NK-92 (cell line): ENCODE results near the gene CHKA.
"Not testable (repeated sequence)": the region's sequence is repeated elsewhere in the genome, so short reads cannot be mapped to it uniquely, and the experiment has no call there.

Experiments
- DNase-seq: peaks from one replicate; lab custom pipeline; 2025; ENCODE audit not compliant: unreplicated experiment; lab: John Stamatoyannopoulos, UW

The CHKA gene

DNA sequence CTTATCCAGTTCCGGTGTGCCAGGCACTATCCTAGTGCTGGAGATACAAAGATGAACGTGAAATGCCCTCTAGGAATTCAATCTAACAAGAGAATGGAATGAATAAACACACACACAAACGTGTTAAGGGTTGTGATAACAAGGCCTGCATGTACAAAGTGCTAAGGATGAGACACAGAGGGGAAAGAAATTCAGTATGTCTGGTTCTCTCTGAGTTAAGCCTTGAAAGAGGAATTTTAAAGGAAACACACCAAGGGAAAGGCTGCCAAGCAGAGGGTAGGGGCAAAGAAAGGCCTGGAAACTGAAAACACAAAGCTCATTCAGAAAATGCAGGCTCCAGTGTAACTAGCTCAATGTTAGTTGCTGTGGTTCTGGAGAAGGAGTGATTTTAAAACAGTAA lies 4.2 kb downstream of the CHKA start:
- no peak for DNase-seq

DNA sequence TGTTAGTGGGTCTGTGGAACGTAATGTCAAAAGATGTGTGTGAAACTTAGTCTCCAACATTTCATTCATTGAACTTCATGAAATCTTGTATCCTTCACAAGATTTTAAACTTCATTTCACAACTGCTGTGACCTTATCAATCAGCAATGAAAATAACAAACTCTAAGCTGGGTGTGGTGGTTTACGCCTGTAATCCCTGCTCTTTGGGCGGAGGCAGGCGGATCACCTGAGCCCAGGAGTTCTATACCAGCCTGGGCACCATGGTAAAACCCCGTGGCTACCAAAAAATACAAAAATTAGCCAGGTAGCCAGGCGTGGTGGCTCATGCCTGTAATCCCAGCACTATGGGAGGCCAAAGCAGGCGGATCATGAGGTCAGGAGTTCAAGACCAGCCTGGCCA lies 5.1 kb downstream of the CHKA start:
- no peak for DNase-seq

DNA sequence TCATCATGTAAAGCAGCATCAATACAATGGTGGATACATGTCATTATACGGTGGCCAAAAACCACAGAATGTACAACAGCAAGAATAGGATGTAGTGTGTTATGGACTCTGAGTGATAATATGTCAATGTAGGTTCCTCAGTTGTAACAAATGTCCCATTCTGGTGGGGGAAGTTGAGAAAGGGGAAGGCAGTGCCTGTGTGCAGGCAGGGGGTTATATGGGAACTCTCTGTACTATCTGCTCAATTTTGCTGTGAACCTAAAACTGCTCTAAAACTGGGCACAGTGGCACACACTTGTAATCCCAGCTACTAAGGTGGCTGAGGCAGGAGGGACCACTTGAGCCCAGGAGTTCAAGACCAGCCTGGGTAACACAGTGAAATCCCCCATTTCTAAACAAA lies 5.9 kb downstream of the CHKA start:
- no peak for DNase-seq

DNA sequence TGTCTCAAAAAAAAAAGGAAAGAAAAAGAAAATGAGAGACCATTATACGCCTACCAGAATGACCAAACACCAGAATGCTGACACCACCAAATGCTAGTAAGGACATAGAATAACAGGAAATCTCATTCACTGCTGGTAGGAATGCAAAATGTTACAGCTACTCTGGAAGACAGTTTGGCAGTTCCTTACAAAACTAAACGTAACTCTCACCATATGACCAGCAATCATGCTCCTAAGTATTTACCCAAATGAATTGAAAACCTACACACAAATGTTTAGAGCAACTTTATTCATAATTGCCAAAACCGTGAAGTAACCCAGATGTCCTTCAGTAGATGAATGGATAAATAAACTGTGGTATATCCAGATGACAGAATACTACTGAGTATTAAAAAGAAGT lies 7.2 kb downstream of the CHKA start:
- DNase-seq, result no peak

DNA sequence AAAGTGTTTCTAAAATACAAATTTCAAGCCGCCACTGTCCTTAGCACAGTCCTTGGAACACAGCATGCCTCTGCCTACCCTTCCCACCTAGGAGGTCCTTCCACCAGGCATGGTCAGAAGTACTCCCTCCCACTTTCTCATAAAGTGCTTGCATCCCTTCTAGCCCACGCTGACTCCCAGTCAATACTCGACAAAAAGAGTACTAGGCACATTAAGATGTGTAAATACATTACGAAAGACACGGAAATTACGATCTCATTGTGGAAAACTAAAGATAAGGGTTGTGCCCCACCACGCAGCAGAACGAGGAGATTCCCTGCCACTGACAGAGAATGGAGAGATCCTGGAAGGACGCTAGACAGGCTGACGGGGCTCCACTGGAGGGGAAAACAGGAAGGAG lies 13.5 kb downstream of the CHKA start:
- no peak for DNase-seq

DNA sequence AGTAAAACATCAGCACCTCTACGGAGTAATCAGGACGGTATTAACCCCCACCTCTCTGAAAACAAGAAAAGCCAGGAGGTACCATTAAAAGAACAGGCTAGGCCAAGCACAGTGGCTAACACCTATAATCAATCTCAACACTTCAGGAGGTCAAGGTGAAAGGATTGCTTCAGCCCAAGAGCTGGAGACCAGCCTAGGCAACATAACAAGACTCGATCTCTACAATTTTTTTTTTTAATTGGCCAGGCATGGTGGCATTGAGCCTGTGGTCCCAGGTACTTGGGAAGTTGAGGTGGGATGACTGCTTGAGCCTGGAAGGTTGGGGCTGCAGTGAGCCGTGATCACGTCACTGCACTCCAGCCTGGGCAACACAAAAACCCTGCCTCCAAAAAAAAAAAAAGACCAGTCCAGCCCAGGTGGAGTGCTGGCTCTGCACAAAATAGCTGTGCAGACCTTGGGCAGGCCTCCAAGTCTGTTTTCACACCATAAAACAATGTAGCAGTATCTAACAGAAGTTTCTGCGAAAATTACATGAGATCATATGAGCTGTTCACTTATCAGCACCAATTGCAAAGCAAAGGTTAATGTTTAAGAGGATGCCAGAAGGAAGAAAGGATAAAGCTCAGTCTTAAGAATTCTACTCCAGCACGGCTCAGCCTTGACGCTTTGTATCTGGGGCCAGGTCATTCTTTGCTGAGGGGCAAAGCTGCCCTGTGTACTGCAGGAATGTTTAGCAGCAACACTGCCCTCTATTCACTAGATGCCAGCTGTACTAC lies 14.8 kb downstream of the CHKA start:
- no peak for DNase-seq

DNA sequence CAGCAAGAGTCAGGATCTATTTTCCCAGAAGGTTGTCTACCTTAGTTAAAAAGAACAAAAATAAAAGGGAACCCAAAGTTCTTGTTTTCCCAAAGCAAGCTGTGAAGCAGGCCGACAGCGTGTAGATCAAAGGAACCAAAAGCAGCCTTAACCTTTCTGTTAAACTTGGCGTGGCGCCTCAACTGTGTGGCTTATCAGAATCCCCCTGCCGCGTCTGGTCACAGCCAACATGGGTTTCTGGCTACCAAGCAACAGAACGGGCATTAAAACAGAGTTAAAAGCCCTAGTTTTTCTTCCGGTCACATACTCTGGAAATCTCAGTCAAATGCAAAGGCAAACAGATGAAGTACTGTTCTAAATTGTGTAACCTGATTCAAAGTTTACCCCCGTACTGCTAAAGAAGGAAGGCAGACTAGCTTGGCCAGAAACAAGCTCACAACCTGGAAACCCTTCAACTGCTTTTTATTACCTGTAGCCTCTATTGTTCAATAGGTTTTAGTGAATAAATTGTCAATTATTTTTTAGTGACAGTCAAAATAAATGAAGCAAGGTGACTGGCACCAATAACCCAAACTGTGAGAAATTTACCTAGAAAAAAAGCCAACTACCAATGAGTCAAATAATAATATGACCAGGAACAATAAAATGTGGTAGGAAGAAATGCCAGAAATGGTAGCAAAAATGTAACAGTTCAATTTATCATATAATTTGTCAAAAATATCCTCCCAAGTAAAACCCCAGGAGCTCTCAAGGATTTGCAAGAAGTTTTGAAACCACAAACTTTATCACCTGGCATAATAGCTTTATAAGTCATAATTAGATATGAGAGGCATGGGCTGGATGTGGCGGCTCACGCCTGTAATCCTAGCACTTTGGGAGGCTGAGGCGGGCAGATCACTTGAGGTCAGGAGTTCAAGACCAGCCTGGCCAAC lies 21.4 kb downstream of the CHKA start:
- DNase-seq, result no peak

DNA sequence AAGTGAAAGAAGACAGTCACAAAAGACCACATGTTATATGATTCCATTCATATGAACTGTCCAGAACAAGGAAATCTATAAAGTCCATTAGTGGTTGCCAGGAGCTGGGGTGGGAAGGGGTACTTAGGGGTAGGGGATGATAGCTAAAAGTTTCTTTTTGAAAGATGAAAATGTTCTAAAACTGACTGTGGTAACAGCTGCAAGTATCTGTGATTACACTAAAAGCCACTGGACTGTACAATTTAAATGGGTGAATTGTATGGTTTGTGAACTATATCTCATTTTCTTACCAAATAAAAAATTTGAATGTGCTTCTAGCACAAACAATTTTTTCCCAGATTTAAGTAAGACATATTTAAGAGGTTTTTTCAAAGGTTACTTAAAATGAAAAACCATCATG lies 22.1 kb downstream of the CHKA start:
- DNase-seq, result no peak

DNA sequence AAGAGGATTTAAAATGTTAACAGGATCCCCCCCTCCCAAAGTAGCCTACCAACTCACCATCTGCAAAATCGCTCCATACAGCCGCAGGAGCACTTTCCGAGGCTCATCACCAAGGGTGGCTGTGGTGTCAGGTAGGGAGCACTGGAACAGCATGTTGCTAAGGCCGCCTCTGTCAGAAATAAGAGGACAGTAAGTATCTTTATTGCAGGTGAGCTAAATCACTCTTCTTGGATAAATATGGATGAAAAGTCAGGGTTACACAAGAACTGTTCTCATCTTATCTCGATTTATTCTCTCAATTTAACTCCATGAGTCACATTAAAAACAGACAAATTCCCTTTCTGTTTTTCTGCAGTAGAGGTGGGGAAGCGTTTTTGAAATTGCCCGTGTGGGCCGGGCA lies 24.2 kb downstream of the CHKA start:
- DNase-seq, result no peak

DNA sequence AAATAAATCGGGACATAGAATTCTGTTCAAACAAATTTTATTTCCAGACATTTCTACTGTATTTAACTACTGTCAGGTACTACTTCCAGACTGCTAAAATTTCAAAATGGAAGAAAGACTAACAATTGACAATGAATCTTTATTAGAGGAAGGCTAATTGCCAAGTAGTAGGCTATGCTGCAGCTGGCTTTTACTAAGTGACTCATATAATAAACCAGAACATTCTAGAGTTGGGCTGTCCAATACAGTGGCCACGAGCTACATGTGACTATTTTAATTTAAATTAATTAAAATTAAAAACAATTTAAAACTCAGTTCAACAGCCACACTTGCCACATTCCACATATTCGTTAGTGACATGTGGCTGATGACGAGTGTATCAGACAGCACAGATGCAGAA lies 27.6 kb downstream of the CHKA start:
- DNase-seq, result no peak

DNA sequence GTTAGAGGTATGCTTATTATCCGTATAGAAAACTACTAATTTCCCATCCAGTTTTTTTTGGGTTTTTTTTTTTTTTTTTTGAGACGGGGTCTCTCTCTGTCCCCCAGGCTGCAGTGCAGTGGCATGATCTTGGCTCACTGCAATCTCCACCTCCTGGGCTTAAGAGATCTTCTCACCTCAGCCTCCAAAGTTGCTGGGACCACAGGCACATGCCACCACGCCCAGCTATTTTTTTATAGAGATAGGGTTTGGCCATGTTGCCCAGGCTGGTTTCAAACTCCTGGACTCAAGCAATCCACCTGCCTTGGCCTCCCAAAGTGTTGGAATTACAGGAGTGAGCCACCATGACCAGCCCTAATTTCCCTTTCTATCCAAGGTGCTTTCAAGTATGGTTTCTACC lies 28.2 kb downstream of the CHKA start:
- not testable (repeated sequence) for DNase-seq

DNA sequence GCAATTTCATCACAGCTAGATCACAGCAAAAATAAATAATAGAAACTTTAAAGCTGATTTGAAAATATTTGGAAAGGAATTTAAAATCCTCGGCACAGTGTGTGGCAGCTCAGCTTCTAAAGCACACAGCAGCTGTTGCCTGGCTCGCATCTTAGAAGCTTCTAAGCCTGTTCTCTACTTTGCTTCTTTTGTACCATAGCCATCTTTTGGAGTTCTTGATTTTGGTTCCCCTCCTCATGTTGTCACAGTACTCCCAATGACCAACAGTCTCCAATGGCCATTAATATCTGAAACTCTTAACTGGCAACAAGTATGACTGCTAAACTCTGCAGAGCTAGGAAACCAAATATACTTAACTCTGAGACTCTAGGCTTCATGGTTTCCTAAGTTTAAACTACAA lies 28.8 kb downstream of the CHKA start:
- no peak for DNase-seq

DNA sequence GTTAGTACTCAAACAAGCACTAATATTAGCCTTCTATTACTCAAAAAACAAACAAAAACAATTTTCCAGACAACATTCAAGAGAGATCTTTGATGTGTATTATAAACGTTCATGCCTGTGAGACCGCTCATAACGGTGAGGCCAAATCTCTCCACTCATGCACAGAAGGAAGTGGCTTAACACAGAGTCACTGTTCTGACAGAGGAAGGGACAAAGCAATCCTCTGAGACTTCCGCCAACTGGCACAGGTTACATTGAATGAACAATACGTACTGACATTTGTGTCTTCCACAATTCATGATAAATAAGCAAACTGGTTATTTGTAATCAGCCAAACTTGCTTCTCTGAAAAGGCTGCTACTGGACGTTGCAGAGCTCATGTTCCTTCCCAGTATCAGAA lies 30.5 kb downstream of the CHKA start:
- DNase-seq, result no peak

DNA sequence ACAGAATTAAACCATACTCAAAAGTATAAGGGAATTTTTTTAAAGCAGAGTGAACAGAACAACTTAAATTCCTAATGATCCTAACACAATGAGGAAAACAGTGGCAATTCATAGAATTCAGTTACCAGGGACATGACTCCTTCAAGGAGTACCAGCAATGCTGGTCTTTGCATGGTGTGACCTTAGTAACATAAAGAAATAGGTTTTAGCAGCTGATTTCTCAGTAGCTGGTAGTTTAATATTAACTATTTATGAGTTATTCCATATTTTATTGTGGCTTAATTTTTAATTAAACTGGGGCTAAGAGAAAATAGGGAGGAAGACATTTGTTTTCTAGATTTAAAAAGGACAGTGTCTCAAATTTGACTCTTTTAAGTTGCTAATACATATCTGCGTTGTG lies 30.9 kb downstream of the CHKA start:
- no peak for DNase-seq

DNA sequence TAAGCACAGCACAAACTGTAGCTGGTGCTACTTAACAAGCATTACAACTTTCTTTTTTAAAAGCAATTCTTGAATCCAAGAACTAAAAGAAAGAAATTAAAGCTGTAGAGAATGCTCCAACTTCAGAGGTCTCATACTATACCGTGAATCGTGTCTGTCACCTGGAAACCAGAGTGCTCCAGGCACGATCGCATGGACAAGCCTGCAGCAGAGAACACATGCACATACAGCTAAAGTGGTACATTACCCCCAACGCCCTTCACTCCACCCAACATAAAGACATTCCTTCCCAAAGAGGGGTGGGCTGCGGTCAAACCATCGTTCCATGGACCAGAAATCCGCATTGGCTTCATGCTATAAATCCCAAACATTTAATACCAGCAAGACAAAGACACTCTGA lies 31.5 kb downstream of the CHKA start:
- DNase-seq, result no peak

DNA sequence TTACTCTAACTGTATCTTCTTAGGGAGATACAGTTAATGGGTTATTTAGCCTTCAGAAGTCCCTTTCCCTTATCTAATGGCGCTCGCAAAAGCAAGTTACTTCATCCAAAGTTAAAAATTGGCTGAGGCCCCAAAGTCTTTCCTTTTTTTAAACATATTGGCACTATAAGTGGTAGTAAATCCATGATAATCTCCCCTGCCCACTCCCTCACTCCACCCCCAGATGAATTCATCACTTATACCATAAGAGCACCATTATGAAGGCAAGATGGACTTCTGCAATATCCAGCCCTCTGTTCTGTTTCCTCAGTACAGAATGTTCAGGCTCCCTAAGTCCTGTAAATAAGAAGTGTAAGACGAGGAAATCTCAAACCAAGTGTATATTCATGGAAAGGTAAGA lies 37.7 kb downstream of the CHKA start:
- DNase-seq, result no peak

DNA sequence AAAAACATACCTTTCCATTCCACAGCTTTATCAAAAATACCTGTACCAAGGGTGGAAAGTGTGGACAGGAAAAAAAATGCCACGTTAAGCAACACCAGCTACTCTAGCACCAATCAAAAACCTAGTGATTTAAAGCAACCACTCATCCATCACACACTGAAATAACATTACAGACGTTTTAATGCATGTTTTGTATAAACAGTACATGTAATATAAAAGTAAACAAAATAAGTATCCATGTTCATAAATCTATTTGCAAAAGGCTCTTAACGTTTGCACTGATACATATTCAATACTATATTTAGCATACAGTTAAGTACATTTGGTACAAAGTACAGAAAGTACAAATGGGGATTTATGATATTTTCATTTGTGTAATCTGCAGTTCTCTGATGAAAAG lies 38.7 kb downstream of the CHKA start:
- DNase-seq, result no peak

DNA sequence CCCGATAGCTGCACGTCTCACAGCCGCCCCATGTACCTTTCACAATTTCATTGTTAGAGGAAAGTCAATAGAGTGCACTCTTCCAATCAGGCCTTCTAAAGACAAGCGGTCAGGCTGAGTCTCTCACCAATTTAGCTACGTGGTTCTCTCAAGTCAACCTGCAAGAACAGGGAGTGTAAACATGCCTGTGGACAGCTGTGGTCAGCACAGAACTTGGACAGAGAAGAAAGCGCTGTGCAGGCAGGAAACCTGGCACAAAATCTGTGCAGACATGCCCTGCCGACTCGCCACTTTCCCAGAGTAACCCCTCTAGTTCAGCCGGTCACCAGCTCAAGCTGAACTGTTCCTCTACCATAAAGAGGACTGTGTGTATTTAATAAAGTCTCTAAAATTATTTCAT lies 39.5 kb downstream of the CHKA start:
- DNase-seq, result no peak

DNA sequence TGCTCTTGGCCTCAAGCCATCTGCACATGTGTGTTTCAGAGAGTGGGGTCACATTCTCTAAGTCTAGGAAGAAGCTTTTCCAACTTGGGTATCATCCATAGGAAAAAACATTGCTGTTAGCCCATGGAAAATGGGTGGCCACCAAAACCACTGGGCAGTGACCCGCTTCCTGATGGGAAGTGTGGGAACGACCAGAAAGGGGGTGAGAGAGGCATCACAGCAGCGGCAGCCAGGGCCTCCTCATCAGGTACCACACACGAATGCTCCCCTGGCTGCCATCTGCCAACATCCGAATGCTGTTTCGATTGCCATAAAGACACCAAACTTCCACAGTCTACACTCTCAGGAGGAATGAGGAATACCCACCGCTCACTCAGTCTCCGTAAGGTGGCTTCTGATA lies 40.3 kb downstream of the CHKA start:
- DNase-seq, result no peak

DNA sequence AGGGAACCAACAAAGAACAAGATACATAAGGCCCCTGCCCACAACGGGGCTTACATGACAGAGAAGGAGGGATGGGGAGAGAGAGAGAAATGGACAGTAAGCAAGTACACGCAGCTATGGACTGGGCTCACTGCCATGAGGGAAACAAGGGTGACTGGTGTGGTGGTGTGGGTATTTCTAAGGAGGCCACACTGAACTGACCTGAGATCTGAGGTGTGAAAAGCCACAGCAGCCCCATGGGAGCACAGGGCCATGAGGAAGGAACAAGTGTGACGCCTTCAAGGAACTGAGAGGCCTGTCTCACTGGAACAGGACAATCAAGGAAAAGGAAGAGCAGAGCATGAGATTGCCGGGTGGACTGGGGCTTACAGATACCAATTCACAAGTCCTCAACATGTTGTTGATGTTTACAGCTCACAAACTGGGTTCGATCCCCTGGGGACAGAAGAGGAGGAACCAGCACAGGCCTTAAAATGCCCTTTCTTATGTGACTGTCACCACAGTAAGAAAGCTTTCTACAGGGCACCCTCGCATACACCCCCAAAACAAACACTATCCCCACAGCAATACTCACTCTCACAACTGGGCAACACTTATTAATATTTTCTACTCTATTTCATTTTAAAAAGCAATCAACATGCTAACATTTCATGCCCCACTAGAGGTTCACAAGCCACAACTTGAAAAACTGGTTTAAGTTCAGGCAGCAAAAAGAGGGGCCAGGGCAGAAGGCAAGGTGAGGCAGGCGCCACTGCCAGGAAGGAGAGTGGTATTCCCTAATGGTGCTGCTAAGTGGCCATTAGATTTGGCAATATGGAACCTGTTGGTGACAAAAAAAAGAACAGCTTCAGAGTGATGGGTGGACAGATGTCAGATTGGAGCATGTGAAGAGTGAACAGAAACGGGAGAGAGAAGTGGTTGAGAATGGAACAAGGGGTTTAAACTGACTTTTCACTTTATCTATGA lies 43.3 kb downstream of the CHKA start:
- no peak for DNase-seq

DNA sequence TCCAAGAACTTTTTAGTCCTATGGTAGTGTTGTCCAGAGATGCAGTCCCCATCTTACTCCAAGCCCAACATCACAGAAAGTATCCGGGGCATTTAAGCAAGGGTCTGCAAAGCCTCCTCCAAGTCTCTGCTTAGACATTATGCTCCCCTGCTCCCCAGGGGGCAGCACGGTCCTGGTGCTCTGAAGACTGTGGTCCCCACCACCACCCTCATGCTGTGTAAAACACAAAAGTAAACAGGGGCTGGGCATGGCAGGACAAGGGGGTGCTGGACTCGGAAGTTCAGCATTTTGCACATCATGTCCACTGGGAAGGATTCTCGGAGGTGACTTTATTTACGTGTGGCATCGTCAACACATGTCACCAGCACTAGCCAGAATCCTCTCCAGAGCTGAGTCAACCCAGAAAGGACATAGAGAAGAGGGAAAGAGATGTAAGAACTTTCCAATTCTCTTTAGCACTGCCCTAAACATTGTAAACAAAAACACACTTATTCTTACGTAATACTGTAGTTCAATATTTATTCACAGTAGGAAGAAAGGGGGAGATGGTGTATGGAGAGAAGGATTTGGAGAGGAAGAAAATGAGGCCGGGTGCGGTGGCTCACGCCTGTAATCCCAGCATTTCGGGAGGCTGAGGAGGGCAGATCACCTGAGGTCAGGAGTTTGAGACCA lies 44.7 kb downstream of the CHKA start:
- DNase-seq, result no peak
